HCT116 (cell line): ENCODE results near the gene MAMLD1. TPM values are rescaled to one million over a fixed set of nuclear protein-coding genes. Genes with fewer than 3 reads are reported as not detected.

Experiments used
- ATAC-seq: fragments of 200-7000 bp; cut with Tn5 transposase; 2 replicates; pipeline ENCODE4 v1.9.1; 2020; ENCODE audit warnings: mild to moderate bottlenecking, moderate library complexity
- BruUV-seq: library from RNA; stranded (reverse); fragments of 400-500 nt; replicated peaks from 2 replicates; lab custom pipeline; 2021; lab: Mats Ljungman, UMichigan
- CTCF ChIA-PET: fragments of 300-600 bp; sonication (Branson Sonifier 250); formaldehyde crosslinking; loops from one replicate; lab custom pipeline; 2021; ENCODE audit warnings: antibody characterized with exemption; lab: Charles Lee
- POLR2A ChIA-PET: fragments of 300-600, 350-600 bp; sonication (Branson Sonifier 250); formaldehyde crosslinking; loops from one replicate; lab custom pipeline; 2021; ENCODE audit warnings: antibody characterized with exemption; lab: Charles Lee
- RAD21 ChIA-PET, 2 experiments: fragments of 300-600 bp; sonication (Branson Sonifier 250); formaldehyde crosslinking; loops; one replicate each; lab custom pipeline; 2023; ENCODE audit warnings: low total read pairs in 2 of 2; ENCODE audit not compliant: uncharacterized antibody in 2 of 2, unreplicated experiment in 2 of 2, low non-redundant PET in 1 of 2; lab: Charles Lee
- DNase-seq: peaks from one replicate; pipeline ENCODE4 v3.0.0-alpha.2; 2010; ENCODE audit warnings: low read depth, low spot score
- H2AFZ ChIP-seq: fragments of 200-600 bp; shearing (Covaris generic), sonication (generic); 2 replicates; pipeline ENCODE4 v1.6.1; 2017; ENCODE audit warnings: low read depth, mixed run types, mixed read lengths, antibody characterized with exemption, low read length; ENCODE audit not compliant: poor library complexity, severe bottlenecking
- H3K27ac ChIP-seq: 2 replicates; pipeline ENCODE4 v1.5.1; 2012; ENCODE audit warnings: low read depth, low read length
- H3K27me3 ChIP-seq: fragments of 200-600 bp; sonication (generic); 2 replicates; pipeline ENCODE4 v1.6.1; 2016; ENCODE audit warnings: mixed run types, low read length, mixed read lengths; ENCODE audit not compliant: insufficient read depth
- H3K36me3 ChIP-seq, 2 experiments: fragments of 200-500 bp in 1 of 2; fragments of 200-600 bp in 1 of 2; sonication (Bioruptor generic) in 1 of 2; sonication (generic) in 1 of 2; 2 replicates each; pipeline versions ENCODE4 v1.5.1 to v1.6.1; 2014 to 2016; ENCODE audit warnings: low read length in 2 of 2, inconsistent platforms in 1 of 2, mixed read lengths in 1 of 2, mixed run types in 1 of 2; ENCODE audit not compliant: insufficient read depth in 2 of 2, control insufficient read depth in 1 of 2
- H3K4me1 ChIP-seq, 2 experiments: fragments of 200-600 bp in 1 of 2; sonication (generic) in 1 of 2; 2 replicates each; pipeline versions ENCODE4 v1.5.1 to v1.6.1; 2012 to 2017; ENCODE audit warnings: low read length in 2 of 2, inconsistent platforms in 1 of 2, mild to moderate bottlenecking in 1 of 2, mixed read lengths in 1 of 2, mixed run types in 1 of 2, moderate library complexity in 1 of 2; ENCODE audit not compliant: insufficient read depth in 2 of 2, control insufficient read depth in 1 of 2
- H3K4me2 ChIP-seq: fragments of 200-600 bp; sonication (generic); 2 replicates; pipeline ENCODE4 v1.6.1; 2017; ENCODE audit warnings: mixed run types, low read length, mixed read lengths
- H3K4me3 ChIP-seq, 2 experiments: fragments of 200-600 bp in 1 of 2; sonication (generic) in 1 of 2; replicated peaks in 1 of 2; 2 replicates each; pipeline ENCODE4 v1.5.1; 2011 to 2016; ENCODE audit warnings: low read length in 2 of 2, control low read depth in 1 of 2, low read depth in 1 of 2, mild to moderate bottlenecking in 1 of 2, mixed read lengths in 1 of 2, mixed run types in 1 of 2
- H3K79me2 ChIP-seq: fragments of 200-600 bp; sonication (generic); 2 replicates; pipeline ENCODE4 v1.6.1; 2017; ENCODE audit warnings: mild to moderate bottlenecking, mixed run types, low read length, moderate library complexity, mixed read lengths; ENCODE audit not compliant: insufficient read depth
- H3K9ac ChIP-seq: fragments of 200-600 bp; sonication (generic); 2 replicates; pipeline ENCODE4 v1.6.1; 2016; ENCODE audit warnings: low read length, mixed read lengths
- H3K9me2 ChIP-seq: fragments of 200-600 bp; sonication (generic), shearing (Covaris generic); 2 replicates; pipeline ENCODE4 v1.6.1; 2017; ENCODE audit warnings: mixed run types, mild to moderate bottlenecking, moderate library complexity; ENCODE audit not compliant: insufficient read depth
- H3K9me3 ChIP-seq, 2 experiments: fragments of 200-500 bp in 1 of 2; fragments of 200-600 bp in 1 of 2; sonication (Bioruptor generic) in 1 of 2; sonication (generic) in 1 of 2; 2 replicates each; pipeline ENCODE4 v1.6.1; 2014 to 2017; ENCODE audit warnings: low read length in 2 of 2, mixed read lengths in 2 of 2, inconsistent platforms in 1 of 2, low read depth in 1 of 2, mild to moderate bottlenecking in 1 of 2, mixed run types in 1 of 2, moderate library complexity in 1 of 2; ENCODE audit not compliant: control insufficient read depth in 1 of 2, insufficient read depth in 1 of 2
- H4K20me1 ChIP-seq: fragments of 200-600 bp; sonication (generic), shearing (Covaris generic); 2 replicates; pipeline ENCODE4 v1.6.1; 2017; ENCODE audit warnings: mixed run types, mild to moderate bottlenecking, moderate library complexity; ENCODE audit not compliant: insufficient read depth
- CEBPB ChIP-seq: IDR thresholded peaks from 2 replicates; pipeline ENCODE4 v1.6.1; 2012; ENCODE audit warnings: low read depth
- EGR1 ChIP-seq: IDR thresholded peaks from 2 replicates; pipeline ENCODE4 v1.6.1; 2012; ENCODE audit warnings: low read depth
- ELF1 ChIP-seq: IDR thresholded peaks from 2 replicates; pipeline ENCODE4 v1.6.1; 2012; ENCODE audit warnings: low read depth, borderline replicate concordance
- EZH2 ChIP-seq: fragments of 200-600 bp; sonication (generic); IDR thresholded peaks from 2 replicates; pipeline ENCODE4 v1.6.1; 2017; ENCODE audit warnings: antibody characterized with exemption, mixed run types
- FOSL1 ChIP-seq: IDR thresholded peaks from 2 replicates; pipeline ENCODE4 v1.6.1; 2012; ENCODE audit warnings: low read depth
- JUND ChIP-seq: IDR thresholded peaks from 2 replicates; pipeline ENCODE4 v1.6.1; 2012
- POLR2AphosphoS5 ChIP-seq: IDR thresholded peaks from 2 replicates; pipeline ENCODE4 v1.6.1; 2011; ENCODE audit warnings: mild to moderate bottlenecking, low read depth, low read length, moderate library complexity
- SRF ChIP-seq: IDR thresholded peaks from 2 replicates; pipeline ENCODE4 v1.6.1; 2012; ENCODE audit warnings: low read depth
- TCF7L2 ChIP-seq: IDR thresholded peaks from 2 replicates; pipeline ENCODE4 v1.7.0; 2011; ENCODE audit warnings: borderline replicate concordance, inconsistent platforms; ENCODE audit not compliant: insufficient read depth, insufficient read length; ENCODE audit errors: extremely low read depth
- ZNF274 ChIP-seq: fragments of 200-500 bp; sonication (Bioruptor generic); IDR thresholded peaks from 2 replicates; pipeline ENCODE4 v1.6.1; 2014; ENCODE audit warnings: mild to moderate bottlenecking, low read depth, low read length, inconsistent platforms
- intact Hi-C: fragments of 100-400 bp; cut with micrococcal nuclease; formaldehyde crosslinking; loops from 2 replicates; pipeline ENCODE4 v1.10.0; 2022
- total RNA-seq: library from RNA; stranded (reverse); gene quantifications from one replicate; pipeline ENCODE4 v1.2.1, GENCODE V29; 2021; ENCODE audit not compliant: unreplicated experiment
- TF ChIP-seq, protein P1 (sequence below): IDR thresholded peaks from 2 replicates; pipeline ENCODE4 v1.6.1; 2011; ENCODE audit warnings: mild to moderate bottlenecking, low read length, moderate library complexity; ENCODE audit not compliant: insufficient replicate concordance; ENCODE audit errors: extremely low read depth
- TF ChIP-seq, protein P2 (sequence below), 3 experiments: fragments of 200-600 bp in 1 of 3; sonication (generic) in 1 of 3; IDR thresholded peaks in 2 of 3; conservative IDR thresholded peaks in 1 of 3; 2 replicates each; pipeline ENCODE4 v1.5.1; 2012 to 2017; ENCODE audit warnings: low read depth in 2 of 3, low read length in 2 of 3, antibody characterized with exemption in 1 of 3, borderline replicate concordance in 1 of 3, control low read depth in 1 of 3, mild to moderate bottlenecking in 1 of 3, mixed read lengths in 1 of 3, mixed run types in 1 of 3, moderate library complexity in 1 of 3; ENCODE audit not compliant: insufficient read depth in 1 of 3

MAMLD1 gene
- total RNA-seq, 1 experiment from 2014 or later: 3.6 TPM

DNA sequence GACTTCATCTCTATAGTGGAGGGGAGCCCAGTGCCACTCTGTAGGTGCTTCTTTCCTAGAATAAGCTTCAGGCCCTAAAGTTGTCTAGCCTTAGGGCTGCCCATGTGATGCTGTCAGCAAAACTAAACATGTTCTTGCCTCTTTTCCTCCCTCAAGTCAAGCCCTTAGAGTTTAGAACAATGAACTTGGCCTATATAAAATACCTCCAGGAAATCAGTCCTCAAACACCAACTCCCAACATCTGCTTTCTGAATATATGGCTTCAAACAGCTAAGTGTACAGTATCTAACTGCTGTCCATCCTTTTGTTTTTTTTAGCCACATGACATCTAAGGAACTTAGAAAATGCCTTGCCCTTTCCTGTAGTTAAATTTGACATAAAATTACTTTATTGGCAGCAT lies 91.0 kb downstream of the MAMLD1 start:
- H3K4me2 ChIP-seq: no peak overlapping the region
- H2AFZ ChIP-seq: no peak overlapping the region
- no TSS peak for BruUV-seq
- H3K79me2 ChIP-seq: no peaks in the 10 kb centered on the region
- H3K4me1 ChIP-seq: peaks cover 0 to 7% of the 10 kb centered on the region in 2 experiments; a peak in 1 of 4 replicates
- no peaks in the 10 kb centered on the region for H3K9me2 ChIP-seq
- no peak for DNase-seq
- RAD21 ChIA-PET: no interaction called here
- no peak overlapping the region for H3K27ac ChIP-seq
- H3K9me3 ChIP-seq: no peaks in the 10 kb centered on the region
- POLR2A ChIA-PET: no interaction called here
- H3K4me3 ChIP-seq: no peak overlapping the region
- intact Hi-C loops: no loop called here
- no peaks in the 10 kb centered on the region for H3K36me3 ChIP-seq
- H4K20me1 ChIP-seq: no peaks in the 10 kb centered on the region
- no peak for TF ChIP-seq EZH2
- TF ChIP-seq, protein P1, sequence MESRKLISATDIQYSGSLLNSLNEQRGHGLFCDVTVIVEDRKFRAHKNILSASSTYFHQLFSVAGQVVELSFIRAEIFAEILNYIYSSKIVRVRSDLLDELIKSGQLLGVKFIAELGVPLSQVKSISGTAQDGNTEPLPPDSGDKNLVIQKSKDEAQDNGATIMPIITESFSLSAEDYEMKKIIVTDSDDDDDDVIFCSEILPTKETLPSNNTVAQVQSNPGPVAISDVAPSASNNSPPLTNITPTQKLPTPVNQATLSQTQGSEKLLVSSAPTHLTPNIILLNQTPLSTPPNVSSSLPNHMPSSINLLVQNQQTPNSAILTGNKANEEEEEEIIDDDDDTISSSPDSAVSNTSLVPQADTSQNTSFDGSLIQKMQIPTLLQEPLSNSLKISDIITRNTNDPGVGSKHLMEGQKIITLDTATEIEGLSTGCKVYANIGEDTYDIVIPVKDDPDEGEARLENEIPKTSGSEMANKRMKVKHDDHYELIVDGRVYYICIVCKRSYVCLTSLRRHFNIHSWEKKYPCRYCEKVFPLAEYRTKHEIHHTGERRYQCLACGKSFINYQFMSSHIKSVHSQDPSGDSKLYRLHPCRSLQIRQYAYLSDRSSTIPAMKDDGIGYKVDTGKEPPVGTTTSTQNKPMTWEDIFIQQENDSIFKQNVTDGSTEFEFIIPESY: no peak
- no peak for TF ChIP-seq TCF7L2
- TF ChIP-seq, all 23 proteins: peak for 0
- no peak for ATAC-seq
- CTCF ChIA-PET: no interaction called here
- H3K27me3 ChIP-seq: no peaks in the 10 kb centered on the region
- no peak overlapping the region for H3K9ac ChIP-seq

DNA sequence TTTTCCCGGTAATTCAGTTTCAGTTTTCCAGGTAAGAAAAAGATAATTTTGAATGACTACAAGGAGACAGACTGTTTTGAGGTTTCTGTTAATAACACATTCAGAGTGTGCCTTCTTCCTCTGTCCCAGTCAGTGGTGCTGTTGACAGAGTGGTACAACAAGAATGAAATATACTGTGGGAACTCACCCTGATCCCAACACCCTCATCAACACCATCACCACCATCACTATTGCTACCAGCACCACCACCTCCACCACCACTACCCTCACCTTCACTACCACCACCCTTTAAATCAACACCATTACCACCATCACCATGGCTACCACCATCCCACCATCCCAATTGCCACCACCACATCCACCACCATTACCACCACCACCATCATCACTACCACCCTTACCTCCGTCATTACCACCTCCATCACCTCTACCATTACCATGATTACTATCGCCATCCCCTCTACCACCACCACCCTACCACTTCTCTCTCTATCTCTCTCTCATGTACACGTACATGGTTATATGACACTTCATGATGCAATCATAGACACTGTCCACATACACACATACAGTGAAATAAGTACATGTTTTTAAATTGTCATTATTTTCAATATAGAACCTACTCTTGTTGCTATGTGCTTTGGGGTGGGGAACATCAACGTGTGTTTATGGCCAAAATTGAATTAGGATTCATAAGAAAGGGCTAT lies 91.5 kb downstream of the MAMLD1 start:
- RAD21 ChIA-PET: no interaction called here
- Histone ChIP-seq H3K9ac (no peak overlapping the region), H3K79me2 (no peaks in the 10 kb centered on the region), H3K27me3 (no peaks in the 10 kb centered on the region), H3K4me3 (no peak overlapping the region)
- intact Hi-C loops: no loop called here
- no TSS peak for BruUV-seq
- TF ChIP-seq EZH2: no peak
- no peak for TF ChIP-seq JUND
- TF ChIP-seq, protein P2, sequence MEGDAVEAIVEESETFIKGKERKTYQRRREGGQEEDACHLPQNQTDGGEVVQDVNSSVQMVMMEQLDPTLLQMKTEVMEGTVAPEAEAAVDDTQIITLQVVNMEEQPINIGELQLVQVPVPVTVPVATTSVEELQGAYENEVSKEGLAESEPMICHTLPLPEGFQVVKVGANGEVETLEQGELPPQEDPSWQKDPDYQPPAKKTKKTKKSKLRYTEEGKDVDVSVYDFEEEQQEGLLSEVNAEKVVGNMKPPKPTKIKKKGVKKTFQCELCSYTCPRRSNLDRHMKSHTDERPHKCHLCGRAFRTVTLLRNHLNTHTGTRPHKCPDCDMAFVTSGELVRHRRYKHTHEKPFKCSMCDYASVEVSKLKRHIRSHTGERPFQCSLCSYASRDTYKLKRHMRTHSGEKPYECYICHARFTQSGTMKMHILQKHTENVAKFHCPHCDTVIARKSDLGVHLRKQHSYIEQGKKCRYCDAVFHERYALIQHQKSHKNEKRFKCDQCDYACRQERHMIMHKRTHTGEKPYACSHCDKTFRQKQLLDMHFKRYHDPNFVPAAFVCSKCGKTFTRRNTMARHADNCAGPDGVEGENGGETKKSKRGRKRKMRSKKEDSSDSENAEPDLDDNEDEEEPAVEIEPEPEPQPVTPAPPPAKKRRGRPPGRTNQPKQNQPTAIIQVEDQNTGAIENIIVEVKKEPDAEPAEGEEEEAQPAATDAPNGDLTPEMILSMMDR (IDR thresholded peaks at IDR 0.05 in 2 of 3, conservative IDR thresholded peaks at IDR 0.05 in 1 of 3; ENCODE audit: borderline replicate concordance in 1 of 3, insufficient read depth in 1 of 3, low read depth in 2 of 3, low read length in 2 of 3): no peak
- TF ChIP-seq TCF7L2: no peak
- TF ChIP-seq POLR2AphosphoS5: no peak
- no peak for TF ChIP-seq FOSL1
- TF ChIP-seq EGR1: no peak
- no peak for TF ChIP-seq ELF1
- no peak for TF ChIP-seq CEBPB
- no peak for TF ChIP-seq ZNF274
- TF ChIP-seq SRF: no peak
- TF ChIP-seq, protein P1: no peak
- TF ChIP-seq, all 23 proteins: peak for 0
- DNase-seq (no peak), ATAC-seq (no peak)
- H2AFZ ChIP-seq: no peak overlapping the region
- no peaks in the 10 kb centered on the region for H4K20me1 ChIP-seq
- no peak overlapping the region for H3K4me2 ChIP-seq
- ChIA-PET CTCF (no interaction called here), POLR2A (no interaction called here)
- H3K27ac ChIP-seq: no peak overlapping the region
- H3K9me3 ChIP-seq: no peaks in the 10 kb centered on the region
- no peaks in the 10 kb centered on the region for H3K9me2 ChIP-seq
- peaks cover 0 to 7% of the 10 kb centered on the region in 2 experiments; a peak in 1 of 4 replicates for H3K4me1 ChIP-seq
- no peaks in the 10 kb centered on the region for H3K36me3 ChIP-seq
